ENCODE data around the gene RBMS2. TPM values are rescaled to one million over a fixed set of nuclear protein-coding genes. Genes with fewer than 3 reads are reported as not detected.
"Not testable (repeated sequence)": the region's sequence is repeated elsewhere in the genome, so short reads cannot be mapped to it uniquely, and the experiment has no call there.

RBMS2 gene
- total and polyA plus RNA-seq, 2 experiments from 2014 or later = 28.7 TPM

GRCh38 chr12:56487448-56488040 lies 34.1 kb upstream of the RBMS2 start:
- no peak overlapping the region for H3K27ac ChIP-seq
- H3K36me3 ChIP-seq (ENCODE audit: low read depth) = no peaks in the 10 kb centered on the region
- H2AFZ ChIP-seq = peak overlapping the region; percentile 79
- H3K4me3 ChIP-seq = peak overlapping the region; percentile 69
- 0 out of 2 replicates have a peak overlapping the region, but pooled peaks have one; percentile 9 for H3K9ac ChIP-seq
- no peaks in the 10 kb centered on the region for H3K9me3 ChIP-seq (ENCODE audit: low read depth)
- no peaks in the 10 kb centered on the region for H3K9me2 ChIP-seq (ENCODE audit: insufficient read depth)
- TF ChIP-seq EZH2phosphoT487 (IDR thresholded peaks at IDR 0.05; ENCODE audit: insufficient read depth, low read depth) (no peak), EZH2 (IDR thresholded peaks at IDR 0.05; ENCODE audit: insufficient read depth, poor library complexity, severe bottlenecking) (no peak)
- peak; percentile 48 for DNase-seq
- no peaks in the 10 kb centered on the region for H3K4me1 ChIP-seq (ENCODE audit: insufficient read depth)
- no peaks in the 10 kb centered on the region for H4K20me1 ChIP-seq (ENCODE audit: insufficient read depth)
- no peaks in the 10 kb centered on the region for H3K79me2 ChIP-seq (ENCODE audit: insufficient read depth)
- WGBS, 2 experiments (ENCODE audit: low coverage in 1 of 2, low lambda C conversion rate in 2 of 2, missing lambda C conversion rate in 2 of 2) = 4 to 7% methylated on average over 39 to 41 of the region's 44 CpGs
- H3K27me3 ChIP-seq (replicated peaks; ENCODE audit: insufficient read depth) = peaks cover 17% of the 10 kb centered on the region
- no peaks in the 10 kb centered on the region; the same call in 1 of the 2 replicates for H3F3A ChIP-seq (ENCODE audit: insufficient read depth)
- peak overlapping the region; percentile 81 for H3K4me2 ChIP-seq (ENCODE audit: unreplicated experiment)
- in situ Hi-C loops (cut with MboI) = no loop called here

GRCh38 chr12:56488041-56488955 lies 33.3 kb upstream of the RBMS2 start, which contains the start of gene GLS2:
Gene GLS2, minus strand, starts transcription at chr12:56488161. Its CDS starts 43 bp downstream, at chr12:56488118.
- 23 to 28% methylated on average over 51 to 59 of the region's 59 CpGs for WGBS, 2 experiments (ENCODE audit: low coverage in 1 of 2, low lambda C conversion rate in 2 of 2, missing lambda C conversion rate in 2 of 2)
- in situ Hi-C loops (cut with MboI) = no loop called here

GRCh38 chr12:56490360-56490759 lies 31.3 kb upstream of the RBMS2 start:
- TF ChIP-seq EZH2 (IDR thresholded peaks at IDR 0.05; ENCODE audit: insufficient read depth, poor library complexity, severe bottlenecking) = no peak
- TF ChIP-seq EZH2phosphoT487 (IDR thresholded peaks at IDR 0.05; ENCODE audit: insufficient read depth, low read depth) = no peak
- Histone ChIP-seq H3K36me3 (ENCODE audit: low read depth) (no peaks in the 10 kb centered on the region), H3K9me2 (ENCODE audit: insufficient read depth) (no peaks in the 10 kb centered on the region), H3K4me3 (no peak overlapping the region), H3K4me2 (ENCODE audit: unreplicated experiment) (no peak overlapping the region), H2AFZ (no peak overlapping the region), H3K9me3 (ENCODE audit: low read depth) (no peaks in the 10 kb centered on the region), H3K27ac (no peak overlapping the region), H3K27me3 (replicated peaks; ENCODE audit: insufficient read depth) (peaks cover 21% of the 10 kb centered on the region), H3K79me2 (ENCODE audit: insufficient read depth) (no peaks in the 10 kb centered on the region), H3K9ac (no peak overlapping the region), H4K20me1 (ENCODE audit: insufficient read depth) (no peaks in the 10 kb centered on the region), H3K4me1 (ENCODE audit: insufficient read depth) (no peaks in the 10 kb centered on the region), H3F3A (ENCODE audit: insufficient read depth) (no peaks in the 10 kb centered on the region)
- in situ Hi-C loops (cut with MboI) = no loop called here
- DNase-seq = no peak

More at GRCh38 chr12:56488041-56488955, 33.3 kb upstream of the RBMS2 start, which contains the start of gene GLS2:
- Histone ChIP-seq H3K9me3 (ENCODE audit: low read depth) (no peaks in the 10 kb centered on the region), H3K36me3 (ENCODE audit: low read depth) (no peaks in the 10 kb centered on the region), H4K20me1 (ENCODE audit: insufficient read depth) (no peaks in the 10 kb centered on the region), H3F3A (ENCODE audit: insufficient read depth) (no peaks in the 10 kb centered on the region; the same call in 1 of the 2 replicates), H3K4me2 (ENCODE audit: unreplicated experiment) (peak within 1 kb of the TSS; percentile 81), H3K27ac (no peak within 1 kb of the TSS), H2AFZ (peak within 1 kb of the TSS; percentile 79), H3K4me3 (peak within 1 kb of the TSS; percentile 69), H3K79me2 (ENCODE audit: insufficient read depth) (no peaks in the 10 kb centered on the region), H3K9me2 (ENCODE audit: insufficient read depth) (no peaks in the 10 kb centered on the region), H3K27me3 (replicated peaks; ENCODE audit: insufficient read depth) (peaks cover 21% of the 10 kb centered on the region), H3K4me1 (ENCODE audit: insufficient read depth) (no peaks in the 10 kb centered on the region), H3K9ac (0 out of 2 replicates have a peak within 1 kb of the TSS, but pooled peaks have one; percentile 9)
- peak; percentile 85 for DNase-seq
- TF ChIP-seq EZH2phosphoT487 (IDR thresholded peaks at IDR 0.05; ENCODE audit: insufficient read depth, low read depth) (no peak), EZH2 (IDR thresholded peaks at IDR 0.05; ENCODE audit: insufficient read depth, poor library complexity, severe bottlenecking) (no peak)

- H3K9me2 ChIP-seq (ENCODE audit: insufficient read depth); H2AFZ ChIP-seq; in situ Hi-C loops (cut with MboI); H3K4me2 ChIP-seq (ENCODE audit: unreplicated experiment); H3K27ac ChIP-seq; H4K20me1 ChIP-seq (ENCODE audit: insufficient read depth); DNase-seq; H3K4me3 ChIP-seq; H3F3A ChIP-seq (ENCODE audit: insufficient read depth); H3K79me2 ChIP-seq (ENCODE audit: insufficient read depth); H3K36me3 ChIP-seq (ENCODE audit: low read depth); H3K4me1 ChIP-seq (ENCODE audit: insufficient read depth); H3K9ac ChIP-seq; H3K9me3 ChIP-seq (ENCODE audit: low read depth): not testable (repeated sequence)
- 85 to 90% methylated on average over 16 to 23 of the region's 31 CpGs for WGBS, 2 experiments (ENCODE audit: low coverage in 1 of 2, low lambda C conversion rate in 2 of 2, missing lambda C conversion rate in 2 of 2)
- peaks cover 21% of the 10 kb centered on the region for H3K27me3 ChIP-seq (replicated peaks; ENCODE audit: insufficient read depth)
These were observed 28.1 kb upstream of the RBMS2 start for GRCh38 chr12:56493409-56494105.

GRCh38 chr12:56494106-56494415 lies 27.6 kb upstream of the RBMS2 start:
- H3F3A ChIP-seq (ENCODE audit: insufficient read depth); H3K9ac ChIP-seq; H4K20me1 ChIP-seq (ENCODE audit: insufficient read depth); H3K4me1 ChIP-seq (ENCODE audit: insufficient read depth); H2AFZ ChIP-seq; H3K4me2 ChIP-seq (ENCODE audit: unreplicated experiment); in situ Hi-C loops (cut with MboI); H3K9me3 ChIP-seq (ENCODE audit: low read depth); H3K27ac ChIP-seq; H3K9me2 ChIP-seq (ENCODE audit: insufficient read depth); DNase-seq; H3K36me3 ChIP-seq (ENCODE audit: low read depth); H3K79me2 ChIP-seq (ENCODE audit: insufficient read depth); H3K4me3 ChIP-seq: not testable (repeated sequence)
- H3K27me3 ChIP-seq (replicated peaks; ENCODE audit: insufficient read depth) = peaks cover 21% of the 10 kb centered on the region
- 89 to 92% methylated on average over 5 to 10 of the region's 15 CpGs for WGBS, 2 experiments (ENCODE audit: low coverage in 1 of 2, low lambda C conversion rate in 2 of 2, missing lambda C conversion rate in 2 of 2)

- DNase-seq; H2AFZ ChIP-seq; H3K9me2 ChIP-seq (ENCODE audit: insufficient read depth); H3K9ac ChIP-seq; H3K36me3 ChIP-seq (ENCODE audit: low read depth); H3K9me3 ChIP-seq (ENCODE audit: low read depth); in situ Hi-C loops (cut with MboI); H3K79me2 ChIP-seq (ENCODE audit: insufficient read depth); H3F3A ChIP-seq (ENCODE audit: insufficient read depth); H3K4me1 ChIP-seq (ENCODE audit: insufficient read depth); H3K27ac ChIP-seq; H3K4me2 ChIP-seq (ENCODE audit: unreplicated experiment); H3K4me3 ChIP-seq; H4K20me1 ChIP-seq (ENCODE audit: insufficient read depth): not testable (repeated sequence)
- H3K27me3 ChIP-seq (replicated peaks; ENCODE audit: insufficient read depth) = peaks cover 21% of the 10 kb centered on the region
- WGBS, 2 experiments (ENCODE audit: low coverage in 1 of 2, low lambda C conversion rate in 2 of 2, missing lambda C conversion rate in 2 of 2) = 80 to 83% methylated on average over 4 to 24 of the region's 27 CpGs
These were observed 27.1 kb upstream of the RBMS2 start for GRCh38 chr12:56494481-56494880.

Measured in GM23248 (cell line).